Measurements from ENCODE around the gene KCNIP4.

- TF ChIP-seq CREB1 (CRISPR knock-in tag; IDR thresholded peaks at IDR 0.05; ENCODE audit: low read depth): no peak
- TF ChIP-seq ZNF114 (CRISPR knock-in tag; IDR thresholded peaks at IDR 0.05): no peak
- no peak for TF ChIP-seq EZH2phosphoT487 (IDR thresholded peaks at IDR 0.05; ENCODE audit: unreplicated experiment)
These were observed 481.0 kb downstream of the KCNIP4 start for GRCh38 chr4:21467551-21467950.
